GM19324 (cell line): Measurements from ENCODE around the gene HSD11B1L.
"Not testable (repeated sequence)": the region's sequence is repeated elsewhere in the genome, so short reads cannot be mapped to it uniquely, and the experiment has no call there.

Experiments used
- ATAC-seq: cut with Tn5 transposase; IDR thresholded peaks from one replicate; pipeline ENCODE4 v1.9.1; 2021; ENCODE audit warnings: mild to moderate bottlenecking, moderate library complexity; ENCODE audit not compliant: unreplicated experiment, low FRiP score

The HSD11B1L gene

DNA sequence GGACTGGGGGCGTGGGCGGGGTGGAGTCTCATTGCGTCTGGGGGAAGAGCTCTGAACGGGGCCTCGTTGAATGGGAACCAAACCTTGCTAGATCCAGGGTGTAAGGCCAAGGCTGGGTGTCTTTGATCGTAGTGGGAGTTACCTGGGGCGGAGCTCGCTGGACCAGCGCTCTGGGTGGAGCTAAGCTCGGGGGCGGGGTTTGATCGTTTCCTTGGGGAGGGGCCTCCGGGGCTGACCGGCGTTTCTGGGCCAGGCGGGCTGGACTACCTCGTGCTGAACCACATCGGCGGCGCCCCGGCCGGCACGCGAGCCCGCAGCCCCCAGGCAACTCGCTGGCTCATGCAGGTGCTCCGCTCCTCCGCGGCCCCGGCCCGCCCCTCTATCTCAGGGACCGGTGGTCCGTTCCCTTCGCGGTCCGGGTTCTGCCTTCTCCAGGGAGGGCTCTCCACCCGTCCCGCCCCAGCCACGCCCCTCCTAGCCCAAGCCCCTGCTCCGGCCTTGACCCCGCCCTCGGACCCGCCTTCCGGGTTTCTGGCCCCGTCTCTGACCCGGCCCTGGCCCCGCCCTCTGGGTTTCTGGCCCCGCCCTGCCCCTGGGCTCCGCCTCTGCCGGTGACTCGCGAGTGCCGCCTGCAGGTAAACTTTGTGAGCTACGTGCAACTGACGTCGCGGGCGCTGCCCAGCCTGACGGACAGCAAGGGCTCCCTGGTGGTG is 6.0 kb downstream of the HSD11B1L start:
- ATAC-seq, result peak; percentile 63

DNA sequence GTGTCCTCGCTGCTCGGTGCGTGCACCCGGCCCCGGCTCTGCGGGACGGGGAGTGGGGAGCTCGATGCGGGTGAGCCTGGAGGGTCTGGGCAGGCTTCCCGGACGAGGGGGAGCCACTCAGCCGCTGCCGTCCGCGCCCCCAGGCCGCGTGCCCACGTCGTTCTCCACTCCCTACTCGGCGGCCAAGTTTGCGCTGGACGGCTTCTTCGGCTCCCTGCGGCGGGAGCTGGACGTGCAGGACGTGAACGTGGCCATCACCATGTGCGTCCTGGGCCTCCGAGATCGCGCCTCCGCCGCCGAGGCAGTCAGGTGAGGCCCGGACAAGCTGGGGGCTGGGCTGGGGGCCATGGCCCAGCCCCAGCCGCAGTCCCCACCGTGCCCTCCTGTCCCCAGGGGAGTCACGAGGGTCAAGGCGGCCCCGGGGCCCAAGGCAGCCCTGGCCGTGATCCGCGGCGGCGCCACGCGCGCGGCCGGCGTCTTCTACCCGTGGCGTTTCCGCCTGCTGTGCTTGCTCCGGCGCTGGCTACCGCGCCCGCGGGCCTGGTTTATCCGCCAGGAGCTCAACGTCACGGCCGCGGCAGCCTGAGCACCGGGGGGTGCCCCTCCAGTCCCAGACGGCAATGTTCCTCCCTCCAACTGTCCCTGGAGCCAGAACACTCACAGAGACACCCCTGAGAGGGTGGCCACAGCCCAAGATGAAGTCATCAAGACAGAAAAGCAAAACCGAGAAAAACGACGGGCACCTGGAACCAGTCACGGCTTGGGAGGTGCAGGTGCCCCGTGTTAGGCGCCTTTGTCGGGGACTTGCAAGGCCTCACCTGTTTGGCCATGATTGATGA is 6.8 kb downstream of the HSD11B1L start:
- no peak for ATAC-seq

DNA sequence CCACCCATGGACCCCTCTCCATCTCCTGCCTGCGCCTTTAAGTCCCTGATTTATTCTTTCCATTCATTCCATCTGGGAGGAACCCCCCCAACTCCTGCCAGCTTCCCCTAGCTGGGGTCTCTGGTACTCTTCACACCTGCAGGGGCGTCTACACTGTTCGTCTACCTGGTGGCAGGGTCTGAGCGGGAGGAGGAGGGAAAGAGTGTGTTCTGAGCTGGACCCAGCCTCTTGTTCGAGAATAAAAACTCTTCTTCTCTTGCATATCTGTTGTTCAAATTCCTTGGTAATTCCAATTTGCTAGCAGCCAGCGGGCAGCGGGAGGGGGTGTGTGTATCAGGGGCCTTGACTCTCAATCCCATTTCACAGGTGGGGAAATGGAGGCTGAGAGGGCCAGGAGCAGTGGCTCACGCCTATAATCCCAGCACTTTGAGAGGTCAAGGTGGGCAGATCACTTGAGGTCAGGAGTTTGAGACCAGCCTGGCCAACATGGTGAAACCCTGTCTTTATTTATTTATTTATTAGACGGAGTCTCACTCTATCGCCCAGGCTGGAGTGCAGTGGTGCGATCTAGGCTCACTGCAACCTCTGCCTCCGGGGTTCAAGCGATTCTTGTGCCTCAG is 7.5 kb downstream of the HSD11B1L start:
- not testable (repeated sequence) for ATAC-seq

DNA sequence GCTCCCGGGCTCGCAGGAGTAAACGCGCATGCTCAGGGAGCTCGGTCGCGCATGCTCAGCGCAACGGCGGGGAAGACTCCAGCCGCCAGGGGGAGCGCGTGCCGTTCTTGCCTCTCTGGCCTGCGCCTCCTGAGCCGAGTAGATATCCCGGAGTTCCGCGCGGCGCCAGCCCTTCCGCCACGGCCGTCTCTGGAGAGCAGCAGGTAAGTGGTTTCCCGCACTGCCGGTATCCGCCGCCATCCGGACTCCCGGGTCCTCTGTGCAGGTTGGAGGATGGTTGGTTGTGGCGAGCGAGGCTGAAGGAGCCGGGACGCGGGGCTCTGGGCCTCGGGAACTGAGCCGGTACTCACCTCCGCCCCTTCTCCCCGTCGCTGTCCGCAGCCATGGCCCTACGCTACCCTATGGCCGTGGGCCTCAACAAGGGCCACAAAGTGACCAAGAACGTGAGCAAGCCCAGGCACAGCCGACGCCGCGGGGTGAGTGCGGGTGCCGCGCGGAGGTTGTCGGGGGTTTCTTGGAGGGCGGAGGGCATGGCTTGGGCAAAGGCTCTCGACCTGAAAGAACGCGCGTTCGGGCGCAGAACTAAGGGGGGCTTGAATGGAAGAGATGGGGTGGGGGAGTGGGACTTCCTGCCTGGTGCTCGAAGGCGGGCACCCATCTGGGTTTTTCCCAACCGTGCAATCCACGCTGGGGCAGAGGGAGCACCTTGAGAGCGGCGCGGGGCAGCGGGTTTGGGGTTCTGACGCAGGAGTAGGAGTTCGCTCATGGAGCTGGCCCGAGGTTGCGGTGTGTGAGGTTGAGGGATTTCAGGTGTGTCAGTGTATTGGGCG is 9.5 kb downstream of the HSD11B1L start, which contains the start of gene RPL36:
Gene RPL36 (plus strand): TSS at position 171 of the 830 bp plus-strand sequence. CDS start 213 bp downstream, at position 384.
- peak; percentile 44 for ATAC-seq

DNA sequence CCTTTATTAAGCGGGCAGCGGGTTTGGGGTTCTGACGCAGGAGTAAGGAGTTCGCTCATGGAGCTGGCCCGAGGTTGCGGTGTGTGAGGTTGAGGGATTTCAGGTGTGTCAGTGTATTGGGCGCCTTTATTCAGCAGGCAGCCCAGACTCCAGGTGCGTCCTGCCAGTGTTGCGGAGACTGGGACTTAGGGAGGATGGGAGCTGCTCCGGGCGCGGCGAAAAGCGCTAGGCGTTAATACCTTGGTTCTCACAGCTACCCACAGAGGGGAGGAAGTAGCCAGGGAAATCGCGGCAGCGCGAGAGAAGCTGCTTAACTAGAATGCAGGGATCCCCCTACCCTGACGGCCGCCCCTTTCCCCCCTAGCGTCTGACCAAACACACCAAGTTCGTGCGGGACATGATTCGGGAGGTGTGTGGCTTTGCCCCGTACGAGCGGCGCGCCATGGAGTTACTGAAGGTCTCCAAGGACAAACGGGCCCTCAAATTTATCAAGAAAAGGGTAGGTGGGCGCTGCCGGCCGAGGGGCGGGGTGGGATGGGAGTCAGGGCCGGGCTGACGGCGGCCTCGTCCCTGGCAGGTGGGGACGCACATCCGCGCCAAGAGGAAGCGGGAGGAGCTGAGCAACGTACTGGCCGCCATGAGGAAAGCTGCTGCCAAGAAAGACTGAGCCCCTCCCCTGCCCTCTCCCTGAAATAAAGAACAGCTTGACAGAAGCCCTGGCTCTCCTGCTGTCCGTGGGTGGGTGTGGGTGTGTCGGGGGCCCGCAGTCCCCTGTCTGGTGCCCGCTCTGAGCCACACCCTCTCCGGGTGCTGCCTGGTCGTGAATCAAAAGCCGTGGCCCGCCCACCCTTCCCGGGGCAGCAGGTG is 10.4 kb downstream of the HSD11B1L start:
- no peak for ATAC-seq

DNA sequence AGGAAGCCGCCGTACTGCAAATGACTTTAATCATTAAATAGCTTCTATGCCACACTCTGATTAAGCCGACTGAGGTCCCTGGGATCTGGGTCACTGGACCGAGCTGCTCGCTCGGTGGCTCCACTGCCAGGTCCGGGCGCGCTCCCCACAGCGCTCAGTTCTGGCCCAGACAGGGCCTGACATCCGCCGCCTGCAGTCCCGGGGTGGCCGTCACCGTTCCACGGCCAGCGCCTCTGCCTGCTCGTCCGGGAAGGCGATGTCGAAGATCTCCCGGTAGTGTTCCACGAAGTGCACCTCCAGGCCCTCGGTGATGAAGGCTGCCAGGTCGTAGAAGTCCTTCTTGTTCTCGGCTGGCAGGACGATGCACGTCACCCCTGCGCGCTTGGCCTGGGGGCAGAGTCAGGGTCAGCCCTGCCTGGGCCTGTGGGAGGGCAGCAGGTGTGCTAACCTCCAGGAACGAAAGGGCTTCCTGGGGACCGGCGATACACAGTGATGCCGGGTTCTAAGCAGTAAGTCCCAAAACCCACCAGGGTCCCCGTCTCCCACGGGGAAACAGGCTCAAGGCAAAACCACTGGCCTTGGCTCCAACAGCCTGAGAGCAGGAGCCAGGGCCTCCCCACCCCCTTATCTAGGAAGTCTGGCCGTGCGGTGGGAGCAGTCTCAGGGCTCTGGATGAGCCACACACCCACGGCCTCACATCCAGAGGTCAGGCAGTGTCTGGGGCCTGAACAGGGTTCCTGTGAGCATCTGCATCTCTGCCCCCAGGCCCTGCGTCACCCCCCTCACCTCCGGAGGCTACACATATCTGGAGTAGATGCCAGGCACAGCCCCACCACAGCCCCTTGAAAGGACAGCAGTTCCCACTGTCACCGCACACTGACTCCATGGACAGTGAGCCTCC is 11.2 kb downstream of the HSD11B1L start:
- no peak for ATAC-seq

DNA sequence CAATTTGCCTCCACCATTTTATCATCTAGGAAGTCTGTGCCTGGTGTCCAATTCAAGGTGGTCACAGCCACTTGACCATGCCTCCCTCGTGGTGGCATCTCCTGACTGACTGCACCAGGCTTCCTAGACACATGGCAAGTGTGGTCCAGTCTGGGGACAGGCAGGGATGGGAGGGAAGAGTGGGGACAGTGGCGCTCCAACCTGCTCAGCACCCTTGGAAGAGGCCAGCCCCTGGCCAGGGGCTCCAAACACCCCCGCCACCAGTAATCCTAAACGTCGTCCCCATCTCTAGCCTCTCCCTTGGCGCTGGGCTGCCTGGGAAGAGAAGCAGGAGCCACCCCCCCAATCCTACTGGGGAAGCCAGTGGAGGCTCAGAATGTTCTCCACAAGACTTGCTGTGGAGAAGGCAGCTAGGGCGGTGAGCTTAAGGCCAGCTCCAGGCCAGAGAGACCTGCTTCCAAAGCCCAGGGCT is 11.9 kb downstream of the HSD11B1L start:
- no peak for ATAC-seq

DNA sequence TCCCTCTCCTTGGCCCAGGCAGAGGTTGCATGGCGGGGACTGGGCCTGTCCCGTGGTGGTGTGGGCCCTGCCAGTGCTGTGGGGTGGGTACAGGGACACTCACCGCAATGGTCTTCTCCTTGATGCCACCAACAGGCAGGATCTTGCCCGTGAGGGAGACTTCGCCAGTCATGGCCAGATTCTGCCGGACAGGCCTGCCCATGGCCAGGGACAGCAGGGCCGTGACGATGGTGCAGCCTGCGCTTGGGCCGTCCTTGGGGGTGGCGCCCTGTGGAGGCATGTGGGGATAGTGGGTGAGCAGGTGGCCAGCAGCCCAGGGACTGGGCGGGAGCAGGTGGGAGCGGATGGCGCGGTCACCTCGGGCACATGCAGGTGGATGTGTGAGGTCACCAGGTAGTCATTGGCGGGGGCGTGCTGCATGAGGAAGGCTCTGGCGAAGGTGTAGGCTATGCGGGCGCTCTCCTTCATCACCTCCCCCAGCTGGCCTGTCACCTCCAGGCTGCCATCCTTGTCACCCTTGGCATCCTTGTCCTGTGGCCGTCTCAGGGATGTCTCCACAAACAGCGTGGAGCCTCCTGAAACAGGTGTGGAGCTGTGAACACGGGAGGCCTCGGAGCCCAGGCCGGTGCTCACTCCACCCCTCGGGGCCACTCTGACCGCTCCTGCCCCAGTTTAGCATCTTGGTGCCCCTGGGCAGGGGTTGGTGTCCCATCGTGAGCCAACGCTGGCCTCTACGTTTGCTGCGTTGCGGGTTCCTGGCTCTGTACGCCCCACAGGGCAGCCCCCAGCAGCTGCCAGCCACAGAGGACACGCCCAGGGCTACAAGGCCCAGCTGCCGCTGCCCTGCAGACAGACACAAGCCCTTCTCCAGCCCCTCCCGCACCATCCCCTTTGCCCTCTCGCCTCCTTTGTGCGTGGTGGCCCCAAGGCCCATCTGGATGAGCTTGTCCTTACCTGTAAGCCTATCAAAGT is 12.7 kb downstream of the HSD11B1L start:
- ATAC-seq, result no peak

DNA sequence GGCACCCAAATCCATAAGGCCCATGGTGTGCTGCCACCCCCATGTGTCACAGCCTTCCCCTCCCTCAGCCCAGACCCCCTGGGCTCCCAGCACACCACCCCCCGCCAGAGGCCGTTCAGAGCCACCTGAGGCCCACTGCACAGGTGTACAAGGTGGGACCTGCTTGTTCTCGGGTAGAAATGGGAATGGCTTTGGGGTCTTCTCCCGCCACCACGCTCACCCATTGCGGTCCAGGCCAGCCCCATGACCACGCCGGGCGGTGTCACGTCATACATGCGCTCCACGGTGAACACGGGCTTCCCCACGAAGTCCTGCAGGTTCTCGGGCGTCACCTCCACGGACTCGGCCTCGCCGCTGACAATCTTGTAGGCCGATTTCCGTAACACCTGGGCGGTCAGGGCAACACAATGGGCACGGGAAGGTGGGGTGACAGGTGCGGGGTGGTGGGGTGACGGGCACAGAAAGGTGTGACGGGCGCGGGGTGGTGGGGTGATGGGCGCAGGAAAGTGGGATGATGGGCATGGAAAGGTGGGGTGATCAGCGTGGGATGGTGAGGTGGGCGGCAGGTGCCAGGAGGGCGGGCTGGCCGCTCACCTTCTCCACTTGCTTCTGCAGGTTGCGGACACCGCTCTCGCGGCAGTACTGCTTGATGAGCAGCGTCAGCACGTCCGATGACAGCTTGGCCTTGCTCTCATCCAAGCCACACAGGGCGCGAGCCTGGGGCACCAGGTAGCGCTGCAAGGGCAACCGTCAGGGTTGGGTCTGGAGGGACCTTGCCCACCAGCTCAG is 13.5 kb downstream of the HSD11B1L start:
- ATAC-seq, result no peak

DNA sequence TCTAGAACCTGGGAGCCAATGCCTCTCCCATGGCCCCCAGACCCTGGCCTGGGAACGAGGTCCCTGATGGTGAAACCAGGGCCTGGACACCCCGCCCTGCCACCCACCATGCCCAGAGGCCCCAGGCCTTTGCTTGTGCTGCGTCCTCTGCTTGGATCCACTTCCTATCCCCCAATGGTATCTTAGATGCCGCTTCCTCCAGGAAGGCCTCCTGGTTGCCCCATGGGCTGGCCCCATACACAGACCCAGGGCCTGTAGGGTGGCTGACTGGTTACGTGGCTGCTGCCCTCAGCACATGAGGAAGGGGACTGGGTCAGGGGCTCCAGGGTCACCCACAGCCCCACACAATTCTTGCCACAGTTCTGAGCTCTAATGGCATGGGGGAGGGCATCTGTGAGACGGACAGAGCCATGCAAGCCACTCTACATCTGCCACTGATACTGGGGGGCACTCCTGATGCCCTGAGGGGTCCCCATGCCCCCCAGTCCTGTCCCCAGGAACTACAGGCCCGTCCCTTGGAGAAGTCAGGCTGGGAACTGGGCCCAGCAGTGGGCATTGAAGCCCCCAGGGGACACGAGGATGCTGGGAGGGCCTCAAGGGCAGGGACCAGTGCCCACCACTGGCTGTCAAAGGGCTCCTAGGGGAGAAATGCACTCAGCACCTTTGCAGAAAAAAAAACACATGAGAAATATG is 14.3 kb downstream of the HSD11B1L start:
- ATAC-seq, result no peak

DNA sequence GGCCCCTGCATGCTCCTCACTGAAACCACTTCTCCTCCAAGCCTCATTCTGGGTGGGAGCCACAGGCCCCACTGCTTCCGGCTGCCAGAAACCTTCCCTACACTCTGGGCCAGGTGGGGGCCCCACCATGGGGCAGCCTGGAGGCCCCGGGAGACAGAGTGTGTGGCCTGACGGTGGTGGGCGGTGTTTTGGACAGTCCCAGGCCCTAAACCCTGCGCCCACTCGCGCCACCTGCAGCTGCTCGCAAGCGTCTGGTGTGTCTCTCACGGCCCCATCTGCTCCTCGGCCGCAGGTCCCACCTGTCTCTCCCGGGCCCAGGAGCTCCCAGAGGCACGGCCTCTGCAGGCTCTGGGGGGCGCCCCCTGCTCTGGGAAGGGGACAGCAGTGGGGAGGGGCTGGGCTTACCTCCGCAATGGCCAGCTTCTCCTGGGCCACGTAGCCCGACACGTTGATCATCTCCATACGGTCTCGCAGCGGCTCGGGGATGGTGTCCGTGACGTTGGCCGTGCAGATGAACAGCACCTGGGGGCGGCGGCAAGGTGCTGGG is 14.9 kb downstream of the HSD11B1L start:
- ATAC-seq, result no peak

DNA sequence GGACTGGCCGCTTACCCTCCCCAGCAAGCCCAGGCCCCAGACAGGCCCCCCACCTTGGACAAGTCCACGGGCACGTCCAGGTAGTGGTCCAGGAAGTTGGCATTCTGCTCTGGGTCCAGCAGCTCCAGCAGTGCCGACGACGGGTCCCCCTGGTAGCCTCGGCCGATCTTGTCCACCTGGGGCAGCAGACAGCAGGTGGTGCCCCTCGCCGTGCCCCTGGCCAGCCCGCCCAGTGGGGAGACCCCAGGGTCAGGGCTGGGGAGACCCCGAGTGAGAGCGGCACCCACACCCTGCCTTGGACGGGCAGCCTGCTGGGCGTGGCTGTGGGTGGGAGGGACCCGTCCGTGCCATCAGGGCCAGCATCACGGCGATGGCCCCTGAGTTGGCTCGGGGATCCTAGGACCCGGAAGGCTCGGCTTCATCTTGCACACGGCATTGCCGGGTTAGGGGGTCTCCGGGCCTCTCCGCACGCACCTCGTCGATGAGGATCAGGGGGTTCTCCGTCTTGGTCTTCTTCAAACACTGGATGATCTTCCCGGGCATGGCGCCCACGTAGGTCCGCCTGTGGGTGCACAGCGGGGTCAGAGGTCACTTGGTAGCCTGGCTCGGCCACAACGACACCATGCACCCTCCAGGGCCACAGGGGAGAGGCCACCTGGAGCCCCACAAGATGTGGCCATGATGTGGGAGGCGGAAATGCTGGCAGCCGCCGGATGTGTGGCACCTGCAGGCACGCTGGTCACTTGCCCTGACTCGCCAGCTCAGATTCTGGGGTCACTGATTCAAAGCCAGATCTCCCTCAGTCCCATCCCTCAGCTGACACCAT is 15.6 kb downstream of the HSD11B1L start:
- no peak for ATAC-seq

DNA sequence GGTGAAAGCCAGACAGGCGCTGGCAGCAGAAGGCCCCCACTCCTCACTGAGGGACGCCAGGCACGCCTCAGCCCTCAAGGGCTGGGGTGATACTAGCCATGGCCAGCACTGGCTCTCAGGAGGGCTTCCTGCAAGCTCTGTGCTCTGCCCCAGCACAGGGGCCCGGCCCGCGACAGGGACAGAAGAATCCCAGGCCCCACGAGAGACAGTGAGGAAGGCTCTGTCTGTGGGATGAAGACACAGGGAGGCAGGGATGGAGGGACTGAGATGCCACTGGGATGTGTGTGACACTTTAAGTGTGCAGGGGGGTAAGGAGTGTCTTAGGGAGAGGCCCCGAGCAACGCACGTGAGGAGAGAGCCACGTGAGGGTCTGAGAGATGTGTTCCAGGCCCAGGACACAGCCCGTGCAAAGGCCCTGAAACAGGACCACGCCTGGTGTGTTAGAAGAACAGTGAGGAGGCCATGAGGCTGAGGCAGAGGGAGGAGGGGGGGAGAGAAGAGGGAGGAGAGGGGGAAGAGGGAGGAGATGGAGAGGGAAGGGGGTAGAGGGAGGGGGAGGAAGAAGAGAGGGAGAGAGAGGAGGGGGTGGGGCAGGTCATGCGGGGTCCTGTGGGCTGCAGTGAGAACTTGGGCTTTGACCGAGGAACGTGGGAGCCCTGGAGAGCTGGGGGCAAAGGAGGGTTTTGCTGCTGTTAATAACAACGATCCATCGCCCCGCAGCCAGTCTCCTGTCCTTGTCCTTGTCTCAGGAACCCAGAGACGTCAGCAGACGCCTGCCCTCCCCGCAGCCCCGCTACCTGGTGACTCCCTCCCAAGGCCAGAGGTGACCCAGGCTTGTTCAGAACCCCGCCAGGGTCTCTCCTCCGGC is 16.4 kb downstream of the HSD11B1L start:
- no peak for ATAC-seq
